ENCODE measurements around the gene TIPRL.

DNA sequence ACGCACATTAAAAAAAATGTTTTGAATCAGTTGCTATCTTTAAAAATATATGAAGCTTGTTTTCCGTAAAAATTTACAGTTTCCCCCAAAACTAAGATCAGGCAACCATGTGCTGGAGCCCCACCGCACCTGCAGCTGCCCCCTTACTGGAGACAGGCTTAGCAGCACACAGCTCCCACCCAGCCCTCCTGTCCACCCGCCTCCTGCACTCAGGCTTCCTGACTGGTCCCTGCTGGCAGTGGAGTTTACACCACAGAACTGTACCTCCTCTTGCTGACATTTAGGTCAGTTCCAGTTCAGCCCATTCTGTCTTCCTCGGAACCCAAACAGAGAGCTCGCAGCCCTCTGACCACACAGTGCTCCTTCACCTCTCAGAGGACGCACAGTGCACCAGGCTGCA is 44.1 kb upstream of the TIPRL start:
- TF ChIP-seq, protein P1, sequence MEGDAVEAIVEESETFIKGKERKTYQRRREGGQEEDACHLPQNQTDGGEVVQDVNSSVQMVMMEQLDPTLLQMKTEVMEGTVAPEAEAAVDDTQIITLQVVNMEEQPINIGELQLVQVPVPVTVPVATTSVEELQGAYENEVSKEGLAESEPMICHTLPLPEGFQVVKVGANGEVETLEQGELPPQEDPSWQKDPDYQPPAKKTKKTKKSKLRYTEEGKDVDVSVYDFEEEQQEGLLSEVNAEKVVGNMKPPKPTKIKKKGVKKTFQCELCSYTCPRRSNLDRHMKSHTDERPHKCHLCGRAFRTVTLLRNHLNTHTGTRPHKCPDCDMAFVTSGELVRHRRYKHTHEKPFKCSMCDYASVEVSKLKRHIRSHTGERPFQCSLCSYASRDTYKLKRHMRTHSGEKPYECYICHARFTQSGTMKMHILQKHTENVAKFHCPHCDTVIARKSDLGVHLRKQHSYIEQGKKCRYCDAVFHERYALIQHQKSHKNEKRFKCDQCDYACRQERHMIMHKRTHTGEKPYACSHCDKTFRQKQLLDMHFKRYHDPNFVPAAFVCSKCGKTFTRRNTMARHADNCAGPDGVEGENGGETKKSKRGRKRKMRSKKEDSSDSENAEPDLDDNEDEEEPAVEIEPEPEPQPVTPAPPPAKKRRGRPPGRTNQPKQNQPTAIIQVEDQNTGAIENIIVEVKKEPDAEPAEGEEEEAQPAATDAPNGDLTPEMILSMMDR (IDR thresholded peaks at IDR 0.05), result no peak
- no peak for TF ChIP-seq POLR2A (IDR thresholded peaks at IDR 0.05)
